Measurements from ENCODE around the gene ARPC3. TPM values are rescaled to one million over a fixed set of nuclear protein-coding genes. Genes with fewer than 3 reads are reported as not detected.
"Not testable (repeated sequence)": the region's sequence is repeated elsewhere in the genome, so short reads cannot be mapped to it uniquely, and the experiment has no call there.

ARPC3 gene
- 100 to 1,000 TPM; 167 to 176 TPM for total RNA-seq
- long read RNA-seq, donor 1, transcript ARPC3-201 (7 exons, 1,014 nt) = major isoform, 26 of 29 reads
- long read RNA-seq, donor 1, partial matches to known transcripts = 2 of 29 reads
- long read RNA-seq, donor 1, other reads (novel, unspliced or antisense) = 1 of 29 reads
- long read RNA-seq, donor 2, transcript ARPC3-201 (7 exons, 1,014 nt) = major isoform, 107 of 117 reads
- long read RNA-seq, donor 2, partial matches to known transcripts = 5 of 117 reads
- long read RNA-seq, donor 2, other reads (novel, unspliced or antisense) = 4 of 117 reads

DNA sequence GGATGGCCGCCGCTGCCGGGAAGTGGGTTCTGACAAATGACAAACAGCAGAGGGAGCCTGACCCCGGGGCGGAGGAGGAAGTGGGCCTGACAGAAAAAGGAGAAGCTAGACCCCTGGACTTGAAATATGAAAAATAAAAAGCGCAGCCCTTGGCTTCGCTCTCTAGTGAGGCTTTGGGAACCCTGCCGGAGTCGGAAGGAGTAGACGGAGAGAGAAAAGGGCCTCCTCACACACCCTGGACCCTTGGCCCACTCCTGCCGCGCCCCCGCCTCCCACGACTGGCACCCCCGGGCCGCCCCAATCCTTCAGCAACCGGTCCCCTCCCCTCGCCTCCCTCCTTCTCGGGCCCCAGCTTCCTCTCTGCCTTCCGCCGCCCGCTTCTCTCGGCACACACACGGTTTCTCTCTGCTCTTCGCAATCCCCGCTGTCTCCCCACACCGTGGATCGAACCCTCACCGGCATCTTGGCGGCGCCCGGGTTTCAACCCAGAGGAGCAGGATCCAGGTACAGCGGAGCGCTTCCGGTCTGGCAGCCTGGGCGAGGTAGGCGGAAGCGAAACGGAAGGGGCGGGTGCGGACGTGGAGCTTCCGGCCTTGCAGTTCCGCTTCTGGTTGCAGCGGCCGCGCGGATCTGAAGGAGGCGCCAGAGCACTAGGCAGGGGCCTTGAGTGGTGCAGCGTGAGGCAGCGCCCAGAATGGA, at the start of gene ARPC3:
Gene ARPC3 (minus strand): TSS at position 539 of the 699 bp plus-strand sequence. CDS start 77 bp downstream, at position 462.
- intact Hi-C loops (cut with DNase I) = loop anchor here in 1 of 2 donors (5.0 kb wide), 1 partner anchor 152 kb away; no protein-coding TSS in a partner anchor
- peak; percentile 99 for DNase-seq (ENCODE audit: low spot score)

GRCh38 chr12:110498984-110499706, 49.0 kb upstream of the ARPC3 start:
- intact Hi-C loops (cut with DNase I) = no loop called here
- DNase-seq (ENCODE audit: low spot score) = no peak

DNA sequence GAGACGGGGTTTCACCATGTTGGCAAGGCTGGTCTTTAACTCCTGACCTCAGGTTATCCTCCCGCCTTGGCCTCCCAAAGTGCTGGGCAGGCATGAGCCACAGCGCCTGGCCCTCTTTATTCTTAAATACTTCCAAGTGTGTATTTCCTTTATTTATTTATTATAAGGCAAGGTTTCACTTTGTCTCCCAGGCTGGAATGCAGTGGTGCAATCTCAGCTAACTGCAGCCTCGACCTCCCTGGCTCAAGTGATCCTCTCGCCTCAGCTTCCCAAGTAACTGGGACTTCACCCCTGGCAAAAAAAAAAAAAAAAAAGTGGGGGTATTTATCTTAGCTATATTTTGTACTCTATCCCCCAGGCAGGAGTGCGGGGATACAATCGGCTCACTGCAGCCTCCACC, 25.3 kb upstream of the ARPC3 start:
- DNase-seq (ENCODE audit: low spot score) = no peak
- intact Hi-C loops (cut with DNase I) = loop anchor here in 1 of 2 donors (5.0 kb wide), 1 partner anchor 367 kb away; no protein-coding TSS in a partner anchor

DNA sequence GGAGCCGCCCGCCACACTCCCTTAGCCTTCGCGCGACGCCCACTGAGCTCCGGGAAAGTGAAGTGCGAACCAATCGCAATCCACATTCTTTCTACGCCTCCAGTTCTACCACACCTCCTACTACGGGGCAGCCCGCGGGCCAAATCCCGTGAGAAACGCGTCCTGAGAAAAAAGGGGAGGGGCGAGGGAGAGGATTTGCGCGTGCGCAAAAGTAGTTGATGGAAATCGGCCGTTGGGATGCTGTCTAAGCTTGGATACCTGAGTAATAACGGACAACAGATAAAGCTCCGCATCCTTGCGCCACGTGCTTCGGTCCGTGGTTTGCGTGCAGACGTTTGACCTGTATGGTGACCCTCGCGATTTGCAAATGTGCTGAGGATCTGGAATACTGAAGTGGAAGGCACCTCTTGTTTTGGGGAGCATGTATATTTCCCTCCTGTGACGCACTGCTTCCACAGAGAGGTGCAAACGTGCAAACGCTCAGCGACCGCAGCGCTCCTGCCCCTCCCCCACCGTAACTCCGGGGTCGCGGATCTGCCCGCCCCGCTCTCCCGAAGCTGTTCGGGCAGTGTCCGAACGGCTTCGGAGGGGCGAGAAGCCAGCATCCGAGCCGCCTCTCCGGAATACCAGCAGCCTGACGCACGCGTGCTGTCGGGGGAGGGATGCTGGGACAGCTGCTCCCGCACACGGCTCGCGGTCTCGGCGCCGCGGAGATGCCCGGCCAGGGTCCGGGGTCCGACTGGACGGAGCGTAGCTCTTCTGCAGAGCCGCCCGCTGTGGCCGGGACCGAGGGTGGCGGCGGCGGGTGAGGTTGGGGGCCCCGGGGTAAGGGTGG, 18.3 kb upstream of the ARPC3 start, which contains the start of the genes FAM216A and GPN3:
Gene FAM216A (plus strand): TSS at position 632 of the 835 bp plus-strand sequence. CDS start 31 bp downstream, at position 663.
Gene GPN3 (minus strand): TSS at position 44 of the 835 bp plus-strand sequence. CDS start 54 bp downstream, outside the sequence.
- intact Hi-C loops (cut with DNase I) = no loop called here

GRCh38 chr12:110467847-110468213, 17.7 kb upstream of the ARPC3 start:
- DNase-seq (ENCODE audit: low spot score) = no peak
- intact Hi-C loops (cut with DNase I) = no loop called here

More for the DNA sequence above, 18.3 kb upstream of the ARPC3 start, which contains the start of the genes FAM216A and GPN3:
- DNase-seq (ENCODE audit: low spot score) = peak; percentile 98

- intact Hi-C loops (cut with DNase I) = no loop called here
These were observed 16.7 kb upstream of the ARPC3 start for GRCh38 chr12:110466791-110467190.

GRCh38 chr12:110465765-110466164, 15.6 kb upstream of the ARPC3 start:
- DNase-seq (ENCODE audit: low spot score); intact Hi-C loops (cut with DNase I): not testable (repeated sequence)

More at GRCh38 chr12:110466791-110467190, 16.7 kb upstream of the ARPC3 start:
- no peak for DNase-seq (ENCODE audit: low spot score)

- intact Hi-C loops (cut with DNase I) = no loop called here
- DNase-seq (ENCODE audit: low spot score) = no peak
These were observed 14.9 kb upstream of the ARPC3 start for GRCh38 chr12:110465024-110465423.

DNA sequence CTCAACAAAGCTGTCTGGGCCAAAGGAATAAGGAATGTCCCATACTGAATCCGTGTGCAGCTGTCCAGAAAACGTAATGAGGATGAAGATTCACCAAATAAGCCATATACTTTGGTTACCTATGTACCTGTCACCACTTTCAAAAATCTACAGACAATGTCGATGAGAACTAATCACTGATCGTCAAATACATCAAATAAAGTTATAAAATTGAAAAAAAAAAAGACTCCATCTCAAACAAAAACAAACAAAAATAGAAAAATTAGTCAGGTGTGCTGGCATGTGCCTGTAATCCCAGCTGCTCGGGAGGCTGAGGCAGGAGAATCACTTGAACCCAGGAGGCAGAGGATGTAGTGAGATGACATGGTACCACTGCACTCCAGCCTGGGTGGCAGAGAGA, 11.1 kb upstream of the ARPC3 start:
- intact Hi-C loops (cut with DNase I); DNase-seq (ENCODE audit: low spot score): not testable (repeated sequence)

- intact Hi-C loops (cut with DNase I) = no loop called here
These were observed 8.6 kb upstream of the ARPC3 start for GRCh38 chr12:110458756-110459155.

DNA sequence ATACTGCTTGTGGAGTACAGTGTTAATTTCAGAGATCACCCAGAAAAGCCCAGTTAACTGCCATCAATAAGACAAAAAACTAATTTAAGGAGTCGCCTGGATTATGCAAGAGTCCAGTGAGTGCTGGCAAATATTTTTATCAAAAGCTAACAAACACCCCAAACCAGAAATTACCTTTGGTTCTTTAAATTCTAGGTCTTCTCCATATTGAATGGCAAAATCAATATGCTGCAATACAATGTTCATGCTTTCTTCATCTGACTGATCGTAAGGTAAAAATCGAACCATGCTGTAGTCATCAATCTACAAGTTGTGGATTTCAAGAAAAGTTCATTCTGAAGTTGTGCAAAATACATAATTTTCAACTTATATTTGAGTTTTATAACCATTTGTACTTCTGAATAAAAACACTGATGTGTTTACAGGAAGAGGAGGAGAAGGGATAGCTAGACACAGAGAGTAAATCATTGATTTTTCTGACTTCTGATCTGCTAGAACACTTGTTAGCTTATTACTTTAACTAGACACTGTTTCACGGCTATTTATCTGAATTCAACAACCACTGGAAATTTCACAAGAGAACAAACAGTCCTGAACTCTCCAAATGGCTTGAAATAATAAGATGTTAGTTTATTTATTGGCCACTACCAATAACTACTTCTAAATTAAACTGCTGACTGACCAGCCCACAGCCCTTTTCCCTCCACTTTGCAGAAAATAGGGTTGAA, 3.6 kb upstream of the ARPC3 start:
- DNase-seq (ENCODE audit: low spot score) = no peak
- intact Hi-C loops (cut with DNase I) = loop anchor here in 1 of 2 donors (5.0 kb wide), 1 partner anchor 149 kb away; no protein-coding TSS in a partner anchor

More at GRCh38 chr12:110458756-110459155, 8.6 kb upstream of the ARPC3 start:
- no peak for DNase-seq (ENCODE audit: low spot score)

GRCh38 chr12:110451263-110451662, 1.1 kb upstream of the ARPC3 start:
- no peak for DNase-seq (ENCODE audit: low spot score)
- intact Hi-C loops (cut with DNase I) = loop anchor here in 1 of 2 donors (5.0 kb wide), 1 partner anchor 151 kb away; no protein-coding TSS in a partner anchor

- no peak for DNase-seq (ENCODE audit: low spot score)
- intact Hi-C loops (cut with DNase I) = no loop called here
These were observed 5.7 kb downstream of the ARPC3 start for GRCh38 chr12:110444455-110444854.

- DNase-seq (ENCODE audit: low spot score) = no peak
- intact Hi-C loops (cut with DNase I) = no loop called here
These were observed 13.9 kb downstream of the ARPC3 start for GRCh38 chr12:110436231-110436630.

GRCh38 chr12:110431957-110432587, 18.1 kb downstream of the ARPC3 start:
- no peak for DNase-seq (ENCODE audit: low spot score)
- intact Hi-C loops (cut with DNase I) = no loop called here

DNA sequence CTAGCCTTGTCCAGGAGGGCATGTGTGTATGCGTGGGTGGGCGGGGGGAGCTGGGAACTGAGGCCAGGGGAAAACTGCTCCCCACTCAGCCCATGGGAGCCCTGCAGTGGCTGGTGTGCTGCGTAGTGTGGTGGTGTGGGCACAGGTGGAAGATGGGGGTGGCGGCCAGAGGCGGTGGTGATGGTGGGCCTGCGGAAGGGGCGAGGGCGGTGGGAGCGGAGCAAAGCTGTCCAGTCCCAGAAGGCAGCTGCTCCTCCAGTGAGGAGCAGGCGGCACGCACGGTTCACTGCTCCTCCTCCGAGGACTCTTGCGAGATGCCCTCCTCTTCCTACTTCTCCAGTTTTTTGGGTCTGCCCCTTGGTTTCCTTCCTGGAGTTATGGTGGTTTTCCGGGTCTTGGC, 20.5 kb downstream of the ARPC3 start:
- intact Hi-C loops (cut with DNase I) = not testable (repeated sequence)

GRCh38 chr12:110426406-110426805, 23.7 kb downstream of the ARPC3 start:
- no peak for DNase-seq (ENCODE audit: low spot score)
- intact Hi-C loops (cut with DNase I) = no loop called here

More for the DNA sequence above, 20.5 kb downstream of the ARPC3 start:
- not testable (repeated sequence) for DNase-seq (ENCODE audit: low spot score)

Measured in posterior vena cava (tissue), 2 donors.